ENCODE measurements around the gene FAM234A.

FAM234A gene

GRCh38 chr16:239948-240277 lies 5.3 kb downstream of the FAM234A start:
- no peak for DNase-seq (ENCODE audit: low read depth)
- no peak for TF ChIP-seq CTCF (conservative IDR thresholded peaks at IDR 0.05; ENCODE audit: low read depth, low read length)
- H3K4me3 ChIP-seq (ENCODE audit: low read length) = no peak overlapping the region

GRCh38 chr16:240559-240958 lies 5.9 kb downstream of the FAM234A start:
- H3K4me3 ChIP-seq (ENCODE audit: low read length) = no peak overlapping the region
- no peak for DNase-seq (ENCODE audit: low read depth)
- TF ChIP-seq CTCF (conservative IDR thresholded peaks at IDR 0.05; ENCODE audit: low read depth, low read length) = no peak

- H3K4me3 ChIP-seq (ENCODE audit: low read length) = no peak overlapping the region
- DNase-seq (ENCODE audit: low read depth) = no peak
- TF ChIP-seq CTCF (conservative IDR thresholded peaks at IDR 0.05; ENCODE audit: low read depth, low read length) = no peak
Observed at GRCh38 chr16:242281-242680, 7.7 kb downstream of the FAM234A start.

- no peak for TF ChIP-seq CTCF (conservative IDR thresholded peaks at IDR 0.05; ENCODE audit: low read depth, low read length)
- H3K4me3 ChIP-seq (ENCODE audit: low read length) = no peak overlapping the region
- no peak for DNase-seq (ENCODE audit: low read depth)
Observed at GRCh38 chr16:243348-243747, 8.7 kb downstream of the FAM234A start.

GRCh38 chr16:245105-245504 lies 10.5 kb downstream of the FAM234A start:
- no peak overlapping the region for H3K4me3 ChIP-seq (ENCODE audit: low read length)
- TF ChIP-seq CTCF (conservative IDR thresholded peaks at IDR 0.05; ENCODE audit: low read depth, low read length) = no peak
- DNase-seq (ENCODE audit: low read depth) = no peak

GRCh38 chr16:247027-247426 lies 12.4 kb downstream of the FAM234A start:
- TF ChIP-seq CTCF (conservative IDR thresholded peaks at IDR 0.05; ENCODE audit: low read depth, low read length) = no peak
- no peak overlapping the region for H3K4me3 ChIP-seq (ENCODE audit: low read length)
- no peak for DNase-seq (ENCODE audit: low read depth)

GRCh38 chr16:249431-249830 lies 14.8 kb downstream of the FAM234A start:
- no peak for DNase-seq (ENCODE audit: low read depth)
- no peak for TF ChIP-seq CTCF (conservative IDR thresholded peaks at IDR 0.05; ENCODE audit: low read depth, low read length)

More at GRCh38 chr16:249431-249830, 14.8 kb downstream of the FAM234A start:
- no peak overlapping the region for H3K4me3 ChIP-seq (ENCODE audit: low read length)

All from retinal pigment epithelial cell (primary cell).